Ecto neural progenitor cell (in vitro differentiated cells): ENCODE results near the gene MVB12B.

ENCODE experiments used
- DNase-seq: peaks from one replicate; pipeline ENCODE4 v3.0.0-alpha.2; 2018; ENCODE audit warnings: low spot score

The MVB12B gene

DNA sequence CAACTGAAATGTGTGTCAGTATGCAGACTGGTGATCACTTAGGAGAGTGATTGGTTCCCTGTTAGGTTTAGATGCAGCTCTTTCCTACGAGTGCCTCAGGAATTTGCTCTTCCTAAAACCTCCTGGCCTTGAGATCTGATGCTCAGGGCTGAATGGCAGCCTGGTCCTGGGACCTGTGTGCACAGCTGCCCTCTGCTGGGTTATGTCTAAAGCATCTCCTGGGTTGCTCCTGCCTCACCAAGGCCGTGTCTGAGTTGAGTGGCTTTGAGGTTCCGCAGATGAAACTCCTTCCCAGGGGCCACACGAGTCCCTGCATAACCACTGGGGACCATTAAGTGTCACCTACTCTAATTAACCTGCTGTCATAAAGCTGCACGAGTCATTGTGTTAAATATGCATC lies 59.5 kb downstream of the MVB12B start:
- DNase-seq, result no peak

DNA sequence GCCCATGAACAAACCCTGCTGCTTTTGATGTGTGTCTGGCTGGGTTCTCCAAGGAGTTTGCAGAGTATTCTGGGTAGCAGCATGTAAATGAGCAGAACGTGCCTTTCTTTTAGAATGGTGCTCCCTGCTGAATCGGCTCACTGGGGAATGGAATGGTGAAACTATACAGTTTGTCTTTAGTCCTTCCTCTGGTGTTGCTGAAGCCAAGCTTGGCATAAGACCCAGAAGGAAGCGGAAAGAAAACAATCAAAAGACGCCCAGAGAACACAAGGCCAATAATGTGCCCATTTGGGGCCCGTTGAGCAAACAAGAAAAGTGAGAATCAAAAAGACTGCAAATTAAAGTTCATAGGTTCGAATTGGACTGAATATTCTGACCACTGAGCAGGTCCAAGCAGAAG lies 60.1 kb downstream of the MVB12B start:
- no peak for DNase-seq

DNA sequence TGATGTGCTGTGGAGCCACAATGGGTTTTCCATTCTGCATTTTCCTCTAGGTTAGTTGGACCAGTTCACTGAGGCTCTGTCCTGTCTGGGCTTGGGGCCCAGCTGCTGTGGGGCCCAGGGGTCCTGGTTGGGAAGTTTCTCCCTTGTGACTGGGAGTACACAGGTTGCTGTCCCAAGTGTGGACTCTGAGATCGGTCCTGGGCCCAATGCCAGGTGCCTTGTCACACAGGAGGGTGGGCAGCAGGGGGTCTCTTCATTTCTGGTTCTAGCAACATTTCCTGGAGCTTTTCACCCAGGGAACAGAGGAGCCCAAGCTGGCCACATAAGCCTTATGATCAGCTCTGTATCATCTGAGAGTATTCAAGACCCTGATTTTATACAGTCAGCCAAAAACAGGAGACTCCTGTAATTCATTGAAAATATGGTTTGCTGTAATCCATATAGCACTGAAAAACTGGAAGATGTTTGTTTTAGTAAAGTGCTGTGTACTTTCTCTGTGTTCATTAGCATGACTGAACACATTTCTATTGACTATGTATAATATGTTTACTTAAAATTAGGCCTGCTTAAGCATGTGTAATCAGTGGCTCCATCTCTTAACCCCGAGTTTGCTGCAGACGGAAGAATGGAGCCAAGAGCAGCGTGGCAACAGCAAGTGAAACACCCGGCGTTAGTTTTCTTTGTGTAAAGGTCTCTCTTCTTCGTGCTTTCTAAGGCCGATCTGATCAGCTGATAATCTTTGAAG lies 62.5 kb downstream of the MVB12B start:
- no peak for DNase-seq

DNA sequence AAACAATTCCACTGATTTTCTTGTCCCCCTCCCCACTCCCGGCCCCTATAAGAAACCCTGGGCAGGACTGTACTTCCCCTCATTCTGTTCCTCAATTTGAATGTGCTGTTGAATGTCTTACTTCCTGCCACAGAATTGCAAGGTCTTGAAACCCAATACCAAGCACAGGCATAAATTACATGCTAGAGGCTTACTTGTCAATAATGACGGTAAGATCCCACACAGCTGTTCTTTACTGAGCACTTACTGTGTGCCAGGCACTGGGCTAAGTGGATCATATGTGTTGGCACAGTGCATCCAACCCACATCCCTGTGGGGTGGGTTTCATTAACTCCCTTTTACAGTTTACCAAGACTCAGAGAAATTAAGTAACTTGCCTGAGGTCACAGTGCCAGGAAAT lies 63.4 kb downstream of the MVB12B start:
- DNase-seq, result no peak

DNA sequence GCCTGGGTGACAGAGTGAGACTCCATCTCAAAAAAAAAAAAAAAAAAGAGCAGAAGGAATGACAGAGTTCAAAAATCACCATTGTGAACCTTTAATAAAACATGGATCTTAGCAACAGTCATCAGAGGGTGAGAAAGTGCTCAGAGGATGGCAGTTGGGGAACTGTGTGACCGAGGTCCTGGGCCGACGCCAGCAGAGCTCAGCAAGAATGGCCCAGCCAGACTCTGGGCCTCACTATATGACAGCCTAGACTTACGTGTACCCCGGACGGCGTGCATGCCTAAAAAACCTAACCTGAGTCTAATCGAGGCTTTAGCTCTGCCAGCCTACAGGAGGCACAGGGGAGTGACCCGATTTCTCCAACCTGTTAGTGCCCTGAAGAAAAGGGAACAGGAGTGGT lies 64.3 kb downstream of the MVB12B start:
- DNase-seq, result no peak

DNA sequence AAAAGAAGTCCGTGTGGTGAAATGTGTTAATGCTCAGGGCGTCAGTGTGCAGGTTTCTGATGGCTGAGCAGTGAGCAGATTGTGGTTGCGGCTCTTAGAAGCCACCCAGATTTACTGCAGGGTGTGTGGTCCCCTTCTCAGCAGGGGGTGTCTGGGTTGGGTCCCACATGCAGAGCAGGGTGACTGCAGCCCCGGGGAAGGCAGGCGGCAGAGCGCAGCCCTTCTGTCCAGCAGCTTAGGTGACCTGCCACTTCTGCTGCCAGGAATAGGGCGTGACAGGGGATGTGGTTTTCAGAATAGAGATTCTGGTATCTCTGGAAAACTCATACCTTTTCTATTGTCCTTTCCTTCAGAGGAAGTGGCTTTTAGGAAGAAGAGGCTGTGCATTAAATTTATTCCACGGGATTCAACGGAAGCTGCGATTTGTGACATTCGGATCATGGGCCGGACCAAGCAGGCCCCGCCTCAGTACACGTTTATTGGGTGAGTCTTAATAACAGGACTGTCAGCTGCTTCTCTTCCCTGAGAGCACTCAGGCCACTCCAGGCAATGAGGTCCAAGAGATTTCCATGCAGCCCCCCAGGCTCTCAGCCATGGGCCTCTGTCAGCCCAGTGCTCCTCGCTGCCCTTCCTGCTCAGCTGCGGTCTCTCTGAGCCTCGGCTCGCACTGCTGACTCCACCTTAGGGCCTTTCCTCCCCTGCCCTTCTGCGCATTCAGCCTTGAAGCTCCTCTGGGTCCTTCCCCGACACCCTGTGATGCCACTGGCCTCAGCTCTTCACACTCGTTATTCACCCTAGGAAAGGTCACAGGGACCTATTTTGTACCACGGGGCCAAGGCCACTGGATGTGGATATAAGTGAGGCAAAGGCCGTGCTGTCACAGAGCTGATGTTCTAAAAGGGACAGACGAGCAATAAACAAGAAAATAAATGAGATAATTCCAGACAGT lies 65.4 kb downstream of the MVB12B start:
- no peak for DNase-seq

DNA sequence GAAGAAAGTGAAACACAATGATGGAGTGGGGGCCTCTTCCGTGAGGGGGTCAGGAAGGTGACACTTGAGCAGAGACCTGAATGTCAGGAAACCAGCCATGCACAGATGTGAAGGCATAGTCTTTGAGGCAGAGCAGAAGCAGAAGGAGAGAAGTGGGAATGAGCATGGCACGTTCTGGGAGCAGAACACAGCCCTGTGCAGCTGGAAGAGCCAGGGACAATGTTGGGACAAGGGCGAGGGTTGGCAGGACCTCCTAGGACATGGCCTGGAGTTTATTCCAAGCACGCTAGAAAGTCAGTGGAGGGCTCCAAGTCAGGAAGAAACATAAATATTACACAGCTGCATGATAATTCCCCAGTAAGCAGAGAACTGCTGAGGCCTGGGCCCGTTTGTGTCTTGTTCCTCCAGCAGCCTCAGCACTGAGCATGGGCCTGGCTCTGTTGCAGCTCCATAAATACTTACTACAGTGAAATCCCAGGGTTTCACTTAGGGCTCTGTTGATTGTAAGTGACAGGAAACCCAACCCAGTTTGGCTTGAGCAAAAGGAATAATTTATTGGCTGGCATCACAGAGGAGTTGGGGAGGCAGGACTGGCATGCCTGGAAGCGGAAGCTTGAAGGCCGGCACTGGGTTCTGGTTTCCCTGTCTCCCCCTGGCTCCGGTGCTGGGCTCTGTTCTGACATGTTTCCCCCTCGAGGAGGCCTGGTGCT lies 66.2 kb downstream of the MVB12B start:
- DNase-seq, result no peak

DNA sequence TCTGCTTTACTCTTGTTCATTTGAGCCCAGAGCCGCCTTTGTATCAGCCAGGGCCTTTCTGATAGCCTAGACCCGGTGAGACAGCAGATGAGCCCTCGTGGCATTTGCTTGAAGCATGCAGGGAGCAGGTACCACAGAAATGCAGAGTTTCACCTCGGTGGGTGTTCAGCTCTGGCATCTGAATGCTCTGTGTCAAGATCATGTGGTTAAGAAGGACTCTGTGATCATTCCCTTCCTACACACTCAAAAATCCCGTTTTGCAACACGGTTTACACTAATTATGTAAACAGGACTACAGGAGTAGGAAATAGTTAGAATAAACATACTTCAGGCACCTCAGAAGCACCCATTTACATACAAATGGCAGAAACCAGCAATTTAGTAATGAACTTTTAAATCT lies 67.2 kb downstream of the MVB12B start:
- no peak for DNase-seq

DNA sequence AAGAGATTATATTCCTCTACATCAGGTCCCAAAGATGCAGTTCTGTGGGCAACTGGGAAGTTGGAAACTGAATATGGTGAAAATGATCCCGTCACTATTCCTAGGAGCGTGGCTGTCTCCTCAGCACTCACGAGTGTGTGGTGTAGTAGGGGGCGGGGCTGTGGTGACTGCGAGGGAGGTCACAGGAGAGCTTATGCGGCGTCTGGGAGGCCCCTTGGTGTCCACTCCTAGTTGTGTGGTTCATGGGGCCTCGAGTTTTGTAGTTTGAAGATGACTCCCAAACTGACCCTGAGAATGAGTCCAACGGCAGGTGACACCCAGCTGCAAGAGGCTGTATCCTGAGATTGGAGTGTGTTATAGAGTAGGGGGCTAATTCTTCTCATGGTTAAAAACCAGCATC lies 68.2 kb downstream of the MVB12B start:
- no peak for DNase-seq

DNA sequence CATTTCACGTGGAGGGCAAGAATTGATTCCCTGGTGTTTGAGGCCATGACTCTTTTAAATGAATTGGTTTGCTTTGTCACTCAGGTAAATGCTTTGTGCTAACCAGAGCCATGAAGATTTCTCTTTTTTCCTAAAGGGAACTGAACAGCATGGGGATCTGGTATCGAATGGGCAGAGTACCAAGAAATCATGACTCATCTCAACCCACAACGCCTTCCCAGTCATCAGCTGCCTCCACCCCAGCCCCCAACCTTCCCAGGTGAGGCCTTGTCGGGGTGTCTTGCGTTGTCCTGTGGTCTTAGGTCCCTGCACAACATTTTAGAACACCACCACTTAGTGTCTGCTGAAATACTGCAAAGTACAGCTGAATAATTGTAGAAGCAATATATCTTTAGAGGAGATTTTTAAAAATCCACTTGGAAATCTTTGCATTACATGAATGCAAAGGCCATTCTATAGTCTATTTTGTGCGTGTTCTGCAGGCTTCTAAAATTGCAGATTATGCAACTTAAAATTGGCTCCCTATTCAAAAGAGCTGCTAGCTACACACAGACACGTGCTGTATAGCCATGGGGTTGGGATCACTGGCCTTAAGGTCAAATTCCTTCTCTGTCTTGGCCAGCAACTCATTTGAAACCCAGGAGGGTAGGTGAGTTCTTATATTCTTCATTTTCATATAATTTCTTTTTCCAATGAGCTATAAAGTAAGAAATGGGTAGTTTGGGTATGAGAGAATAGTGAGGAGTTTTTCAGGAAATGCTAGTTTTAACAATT lies 69.0 kb downstream of the MVB12B start:
- no peak for DNase-seq

DNA sequence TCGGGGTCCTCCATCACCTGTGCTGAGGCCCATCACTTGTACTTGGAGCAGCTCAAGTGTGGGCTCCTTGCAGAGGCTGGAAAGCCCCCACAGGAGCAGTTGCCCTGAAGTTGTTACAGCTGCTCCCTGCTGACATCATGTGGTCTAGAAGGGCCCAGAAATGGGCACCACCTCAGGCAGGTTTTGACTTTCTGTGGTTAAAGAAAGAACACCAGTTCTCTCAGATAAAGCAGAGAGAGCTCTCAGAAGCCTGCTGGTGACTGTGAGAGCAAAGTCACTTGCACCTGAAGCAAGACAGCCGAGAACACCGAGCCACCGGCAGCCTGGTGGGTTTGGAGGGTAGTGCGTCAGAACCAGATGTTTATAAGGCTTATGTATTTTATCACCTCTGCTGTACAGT lies 70.4 kb downstream of the MVB12B start:
- no peak for DNase-seq

DNA sequence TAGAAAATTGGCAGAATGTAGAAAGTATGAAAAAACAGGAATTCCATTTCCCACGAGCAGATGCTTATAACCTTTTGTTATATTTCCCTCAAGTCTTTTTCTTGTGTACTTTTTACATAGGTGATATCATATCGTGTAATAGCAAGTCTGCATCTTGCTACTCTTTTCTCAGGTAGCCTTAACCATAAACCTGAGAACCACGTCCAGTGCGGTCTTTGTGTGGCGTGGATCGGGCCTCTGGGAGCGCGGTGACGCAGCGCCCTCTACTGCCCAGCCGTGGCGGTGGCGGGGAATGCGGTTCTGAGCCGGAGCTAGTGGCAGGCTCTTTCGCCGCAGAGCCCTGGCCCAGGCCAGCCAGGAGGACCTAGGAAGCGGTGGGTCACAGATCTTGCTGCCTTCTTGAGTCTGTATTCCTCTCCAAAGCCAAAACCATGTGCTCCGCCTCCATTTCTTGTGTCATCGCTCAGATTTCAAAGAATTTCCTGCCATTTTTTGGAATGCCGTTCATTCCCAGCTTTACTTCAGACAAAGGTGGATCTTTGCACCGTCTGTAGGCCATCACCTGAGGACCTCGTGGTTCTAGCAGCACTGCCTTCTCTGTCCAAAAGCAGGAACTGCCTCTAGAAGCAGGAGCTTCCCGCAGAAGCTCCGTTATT lies 71.9 kb downstream of the MVB12B start:
- DNase-seq, result peak; percentile 90

DNA sequence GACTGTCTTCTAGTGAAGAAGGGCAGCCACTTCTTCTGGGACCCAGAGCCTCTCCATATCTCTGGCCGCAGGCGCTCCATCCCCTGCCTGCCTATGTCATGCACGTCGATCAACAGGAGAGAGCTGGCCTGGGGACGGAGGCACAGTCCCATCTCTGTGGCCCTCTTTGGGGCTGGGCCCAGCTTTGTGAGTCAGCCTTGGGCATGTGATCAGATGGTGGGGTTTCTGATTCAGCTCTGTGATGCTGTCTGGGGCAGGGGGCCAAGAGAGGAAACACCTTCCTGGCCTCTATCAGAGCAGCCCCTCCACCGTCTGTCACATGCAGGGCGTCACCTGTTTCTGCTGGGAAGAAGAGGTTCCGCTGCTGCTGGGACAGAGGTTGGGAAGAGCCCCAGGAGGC lies 72.6 kb downstream of the MVB12B start:
- no peak for DNase-seq

DNA sequence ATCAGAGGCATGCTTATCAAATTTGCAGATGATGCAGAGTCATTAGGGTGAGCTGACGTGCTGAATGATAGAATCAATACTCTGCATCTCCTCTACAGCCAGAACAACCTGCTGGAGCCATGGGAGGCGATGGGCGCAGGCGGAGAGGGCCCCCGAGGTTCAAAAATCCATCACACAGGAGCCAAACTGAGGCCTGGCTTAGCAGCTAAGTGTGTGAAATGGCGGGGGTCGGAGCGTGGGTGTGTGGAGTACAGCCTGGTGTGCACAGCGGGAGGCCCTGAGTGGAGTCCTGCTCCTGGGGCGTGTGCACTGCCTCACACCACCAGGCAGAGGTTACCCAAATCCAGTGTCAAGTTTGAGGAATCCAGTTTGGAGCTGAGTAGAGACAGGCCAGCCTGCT lies 73.2 kb downstream of the MVB12B start:
- DNase-seq, result no peak

DNA sequence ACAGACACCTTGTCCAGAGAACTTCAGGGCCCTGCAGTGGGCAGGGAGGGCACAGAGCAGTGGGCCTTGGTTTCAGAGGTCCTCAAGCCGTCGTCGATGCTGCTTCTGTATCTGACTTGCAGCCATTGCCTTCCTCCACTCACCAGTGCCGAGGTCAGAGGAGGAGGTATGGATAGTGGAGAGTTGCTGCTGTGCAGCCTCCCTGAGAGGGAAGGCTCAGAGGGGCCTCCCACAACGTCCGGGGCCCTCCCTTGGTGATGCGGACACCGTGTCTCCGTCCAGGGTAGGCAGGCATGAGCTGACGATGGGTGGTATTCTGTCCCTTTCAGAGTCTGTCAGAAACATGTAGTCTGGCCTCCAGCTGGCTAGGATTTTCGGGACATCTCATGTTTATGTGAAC lies 73.9 kb downstream of the MVB12B start:
- no peak for DNase-seq

DNA sequence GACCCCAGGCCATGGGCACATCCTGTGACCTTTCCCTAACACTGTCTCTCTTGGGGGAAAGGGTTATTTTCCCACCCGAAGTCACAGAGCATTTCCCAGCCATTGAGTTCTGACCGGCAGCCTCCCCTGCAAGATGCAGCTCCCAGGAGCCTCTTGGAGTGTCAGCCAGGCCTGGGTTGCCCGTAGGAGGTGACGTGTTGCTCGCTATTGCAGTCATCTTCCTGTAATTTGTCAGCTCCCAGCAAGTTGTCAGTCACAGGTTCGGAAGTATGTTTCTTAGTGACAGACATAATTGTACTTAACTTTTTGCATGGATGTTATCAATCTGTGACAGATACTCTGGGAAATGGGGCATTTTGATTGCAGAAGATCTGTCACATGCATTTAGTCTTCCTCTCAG lies 74.5 kb downstream of the MVB12B start:
- DNase-seq, result no peak

DNA sequence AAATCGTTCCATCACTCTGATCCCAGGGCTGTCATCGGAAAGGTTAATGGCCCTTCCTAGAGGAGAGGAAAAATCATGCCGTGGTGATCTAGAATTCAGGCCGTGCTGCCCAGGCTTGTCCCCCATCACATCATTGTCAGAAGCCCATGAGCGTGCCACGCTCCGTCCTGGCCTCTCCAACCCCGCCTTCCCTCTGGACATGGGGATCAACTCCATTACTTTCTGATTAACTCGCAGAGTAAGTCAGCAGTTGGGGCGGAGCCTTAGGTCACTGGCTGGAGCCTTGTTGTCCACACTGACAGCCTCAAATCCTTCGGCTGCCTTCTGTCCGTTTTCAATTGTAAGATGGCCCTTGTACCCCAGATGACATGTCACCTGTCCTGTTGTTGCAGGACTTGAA lies 75.0 kb downstream of the MVB12B start:
- no peak for DNase-seq

DNA sequence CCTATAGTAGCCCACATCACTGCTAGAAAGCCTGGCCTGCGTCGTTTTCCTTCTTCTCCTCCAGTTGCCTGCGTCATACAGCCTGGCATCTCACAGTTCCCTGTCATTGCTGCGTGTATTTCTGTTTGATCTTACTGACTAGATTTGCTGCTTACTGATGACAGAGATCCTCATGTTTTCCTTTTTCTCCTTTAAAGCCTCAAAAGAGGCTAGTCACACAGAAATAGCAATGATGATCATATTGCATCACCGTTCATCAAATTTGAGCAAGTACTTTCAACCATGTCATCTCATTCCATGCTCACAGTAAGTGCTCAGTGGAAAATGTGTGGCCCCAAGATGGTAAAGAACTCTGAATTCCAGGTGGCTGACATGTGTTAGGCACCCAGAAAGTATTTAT lies 76.8 kb downstream of the MVB12B start:
- DNase-seq, result no peak

DNA sequence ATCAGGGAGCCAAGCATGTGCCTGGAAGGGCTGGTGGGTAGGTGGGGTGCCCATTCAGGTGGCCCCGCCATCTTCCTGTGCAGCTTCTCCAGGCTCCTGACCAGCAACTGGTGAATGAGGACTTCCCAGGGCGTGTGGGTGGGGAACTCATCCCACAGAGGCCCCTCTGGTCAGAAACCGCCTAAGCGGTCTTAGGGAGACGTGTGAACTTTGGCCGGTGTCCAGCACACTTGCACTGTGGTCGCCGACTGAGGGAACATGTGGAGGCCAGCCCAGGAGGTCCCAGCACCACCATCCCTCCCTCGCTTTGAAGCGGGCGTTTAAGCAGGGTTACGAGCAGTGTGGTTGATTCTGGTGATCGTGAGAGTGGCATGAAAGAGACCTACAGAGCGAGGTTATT lies 77.8 kb downstream of the MVB12B start:
- DNase-seq, result no peak

DNA sequence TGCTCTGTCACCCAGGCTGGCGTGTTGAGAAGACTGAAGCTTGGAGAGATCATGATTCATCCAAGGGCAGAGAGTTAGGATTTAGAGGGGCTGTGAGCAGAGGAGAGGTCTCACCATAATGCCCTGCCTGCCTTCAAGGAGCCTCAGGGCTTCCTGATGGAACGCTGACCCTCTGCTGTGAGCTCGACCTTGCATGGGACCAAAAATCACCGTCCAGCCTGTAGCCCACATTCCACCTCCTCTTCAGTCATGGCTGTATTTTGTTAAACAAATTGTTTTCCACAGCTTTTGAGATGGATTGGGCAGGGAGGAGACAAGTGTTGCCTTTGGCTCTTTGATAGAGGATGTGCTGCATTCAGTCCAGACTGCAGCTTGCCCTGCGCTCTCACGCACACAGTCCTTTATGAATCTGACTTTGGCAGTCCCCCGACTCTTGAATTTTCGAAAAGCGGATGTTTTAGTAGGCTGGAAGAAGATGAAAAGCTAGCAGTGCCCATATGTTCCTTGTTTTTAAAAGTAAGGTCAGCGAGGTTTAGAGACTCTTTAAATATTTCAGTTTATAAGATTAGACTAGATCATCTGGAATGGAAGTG lies 79.5 kb downstream of the MVB12B start:
- no peak for DNase-seq
